ENCODE measurements around the gene ATG4D.

GRCh38 chr19:10567656-10568055, 24.0 kb downstream of the ATG4D start:
- no peak for TF ChIP-seq MEIS1 (CRISPR knock-in tag; IDR thresholded peaks at IDR 0.05; ENCODE audit: borderline replicate concordance)
- TF ChIP-seq MYNN (tag by site-specific recombination; IDR thresholded peaks at IDR 0.05; ENCODE audit: borderline replicate concordance), result no peak
- no peak for TF ChIP-seq CTCF (tag by site-specific recombination; IDR thresholded peaks at IDR 0.05)
- no peak for TF ChIP-seq ZNF184 (tag by site-specific recombination; IDR thresholded peaks at IDR 0.05)
- TF ChIP-seq ZNF138 (tag by site-specific recombination; IDR thresholded peaks at IDR 0.05; ENCODE audit: borderline replicate concordance), result no peak
- no peak for TF ChIP-seq ZSCAN18 (tag by site-specific recombination; IDR thresholded peaks at IDR 0.05)
- TF ChIP-seq ZNF449 (tag by site-specific recombination; IDR thresholded peaks at IDR 0.05), result no peak
- TF ChIP-seq INSM2 (tag by site-specific recombination; IDR thresholded peaks at IDR 0.05), result no peak
- no peak for TF ChIP-seq TRIM28 (IDR thresholded peaks at IDR 0.05; ENCODE audit: borderline replicate concordance, low read length)
- TF ChIP-seq KLF17 (tag by site-specific recombination; IDR thresholded peaks at IDR 0.05), result no peak
- TF ChIP-seq TSHZ1 (tag by site-specific recombination; IDR thresholded peaks at IDR 0.05; ENCODE audit: borderline replicate concordance), result no peak
- TF ChIP-seq SCRT2 (tag by site-specific recombination; IDR thresholded peaks at IDR 0.05), result no peak
- TF ChIP-seq ZNF302 (tag by site-specific recombination; IDR thresholded peaks at IDR 0.05; ENCODE audit: low read depth), result no peak
- TF ChIP-seq ZNF600 (tag by site-specific recombination; IDR thresholded peaks at IDR 0.05), result no peak
